Jurkat, Clone E6-1 (cell line): ENCODE results near the gene BAIAP2L2.
"Not testable (repeated sequence)": the region's sequence is repeated elsewhere in the genome, so short reads cannot be mapped to it uniquely, and the experiment has no call there.

Experiments used
- DNase-seq: peaks from one replicate; pipeline ENCODE4 v3.0.0-alpha.2; 2011; ENCODE audit warnings: low read depth, low spot score
- H3K4me3 ChIP-seq: 2 replicates; pipeline ENCODE4 v1.5.1; 2011; ENCODE audit warnings: mild to moderate bottlenecking, low read length, control low read depth, moderate library complexity

Gene BAIAP2L2

GRCh38 chr22:38050720-38051119 is 59.8 kb downstream of the BAIAP2L2 start:
- DNase-seq: no peak
- H3K4me3 ChIP-seq: no peak overlapping the region

- H3K4me3 ChIP-seq: no peak overlapping the region
- no peak for DNase-seq
Measured at GRCh38 chr22:38049812-38050619, 60.5 kb downstream of the BAIAP2L2 start.

- no peak overlapping the region for H3K4me3 ChIP-seq
- DNase-seq: no peak
Measured at GRCh38 chr22:38046070-38046748, 64.3 kb downstream of the BAIAP2L2 start.

- no peak for DNase-seq
- no peak overlapping the region for H3K4me3 ChIP-seq
Measured at GRCh38 chr22:38043151-38044039, 67.1 kb downstream of the BAIAP2L2 start.

- H3K4me3 ChIP-seq: no peak overlapping the region
- DNase-seq: no peak
Measured at GRCh38 chr22:38042488-38042790, 68.0 kb downstream of the BAIAP2L2 start.

DNA sequence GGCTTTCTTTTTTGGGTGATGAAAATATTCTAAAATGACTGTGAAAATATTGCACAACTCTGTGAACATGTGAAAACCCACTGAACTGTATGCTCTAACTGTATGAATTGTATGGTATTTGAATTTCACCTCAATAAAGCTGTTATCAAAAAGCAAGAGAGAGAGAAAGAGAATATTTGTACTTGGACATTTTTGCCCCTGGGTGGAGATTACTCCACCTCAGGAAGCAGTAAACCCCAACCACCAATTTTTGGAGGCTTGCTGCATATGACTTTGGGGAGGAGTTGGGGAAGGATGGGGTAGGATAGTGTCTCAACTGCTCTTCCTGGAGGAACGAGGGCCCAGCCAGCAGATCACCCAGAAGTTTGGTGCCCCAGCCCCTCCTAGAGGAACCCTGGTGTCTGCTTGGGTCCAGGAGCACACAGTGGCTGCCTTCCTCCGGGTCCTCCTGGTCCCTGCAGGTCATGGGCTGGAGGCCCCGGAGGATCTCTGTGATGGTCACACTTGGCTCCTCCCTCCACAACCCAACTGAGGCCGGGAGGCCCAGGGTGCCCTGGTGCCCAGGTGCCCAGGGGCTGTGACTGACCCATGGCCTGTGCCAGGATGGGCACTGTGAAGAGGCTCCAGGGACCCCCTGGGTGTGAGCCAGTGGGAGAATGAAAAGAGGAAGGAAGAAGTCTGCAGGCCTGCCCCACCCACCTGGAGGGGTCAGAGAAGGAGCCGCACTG is 68.6 kb downstream of the BAIAP2L2 start:
- DNase-seq: no peak

GRCh38 chr22:38040953-38041759 is 69.3 kb downstream of the BAIAP2L2 start:
- H3K4me3 ChIP-seq: no peak overlapping the region
- no peak for DNase-seq

More for the DNA sequence above, 68.6 kb downstream of the BAIAP2L2 start:
- H3K4me3 ChIP-seq: no peak overlapping the region

DNA sequence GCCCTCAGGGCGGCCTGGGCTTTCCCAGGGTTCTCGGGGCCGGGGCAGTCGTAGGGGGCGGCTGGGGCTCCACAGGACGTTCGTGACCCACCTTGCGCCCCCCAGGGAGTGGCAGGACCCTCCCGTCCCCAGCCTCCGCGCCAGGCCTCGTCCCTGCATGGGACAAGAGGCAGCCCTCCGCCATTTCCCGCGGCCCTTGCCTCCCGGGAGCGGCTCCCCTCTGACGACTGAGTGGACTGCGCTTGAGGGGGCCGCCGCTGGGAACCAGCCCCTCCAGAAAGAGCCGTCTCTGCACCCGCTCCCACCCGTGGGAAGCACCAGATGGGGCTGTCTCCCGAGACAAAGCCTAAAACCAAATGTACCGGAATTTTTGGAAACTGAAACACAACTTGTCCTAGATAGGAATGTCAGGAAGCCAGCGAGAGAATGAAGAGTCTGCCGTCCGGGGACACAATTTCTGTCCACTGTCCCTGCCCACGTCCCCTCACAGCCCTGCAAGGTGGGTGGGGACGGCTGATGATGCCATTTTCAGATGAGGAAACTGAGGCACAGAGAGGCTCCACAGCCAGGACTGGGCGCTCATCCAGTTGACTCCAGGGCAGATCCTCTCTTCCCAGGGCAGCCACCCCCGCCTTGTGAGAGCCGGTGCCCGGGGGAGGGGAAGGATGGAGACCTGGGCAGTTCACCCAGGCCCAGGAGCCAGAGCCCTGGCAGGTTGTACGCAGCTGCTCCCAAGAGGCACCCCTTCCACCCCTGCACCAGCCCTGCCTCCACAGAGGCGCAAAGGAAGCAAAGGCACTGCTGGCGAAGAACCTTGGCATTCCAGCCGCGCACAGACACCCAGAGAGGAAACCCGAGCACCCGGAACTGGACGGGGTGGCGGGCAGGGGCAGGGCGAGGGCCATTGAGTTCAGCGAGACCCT is 71.3 kb downstream of the BAIAP2L2 start:
- no peak for DNase-seq
- H3K4me3 ChIP-seq: no peak overlapping the region

DNA sequence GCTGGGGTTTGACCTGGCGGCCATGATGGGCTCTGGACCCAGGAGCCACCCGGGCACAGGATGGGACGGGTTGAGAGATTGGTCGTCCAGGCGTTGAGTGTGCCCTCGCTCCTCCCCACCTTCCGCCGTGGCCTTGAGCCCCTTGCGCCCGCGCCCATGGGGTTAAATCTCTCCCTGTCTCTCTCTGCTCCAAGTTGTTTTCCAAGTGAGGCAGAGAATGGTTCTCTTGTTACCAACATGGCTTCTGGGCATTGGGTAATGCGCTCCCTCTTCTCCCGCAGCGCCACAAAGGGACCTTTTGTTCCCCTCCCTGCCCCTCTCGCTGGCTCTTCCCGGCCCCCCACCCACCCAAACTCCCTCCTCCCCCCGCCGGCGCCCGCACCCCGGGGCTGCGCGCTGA is 72.1 kb downstream of the BAIAP2L2 start:
- no peak for DNase-seq
- H3K4me3 ChIP-seq: no peak overlapping the region

- H3K4me3 ChIP-seq, DNase-seq: not testable (repeated sequence)
Measured at GRCh38 chr22:38037367-38038150, 72.9 kb downstream of the BAIAP2L2 start.

DNA sequence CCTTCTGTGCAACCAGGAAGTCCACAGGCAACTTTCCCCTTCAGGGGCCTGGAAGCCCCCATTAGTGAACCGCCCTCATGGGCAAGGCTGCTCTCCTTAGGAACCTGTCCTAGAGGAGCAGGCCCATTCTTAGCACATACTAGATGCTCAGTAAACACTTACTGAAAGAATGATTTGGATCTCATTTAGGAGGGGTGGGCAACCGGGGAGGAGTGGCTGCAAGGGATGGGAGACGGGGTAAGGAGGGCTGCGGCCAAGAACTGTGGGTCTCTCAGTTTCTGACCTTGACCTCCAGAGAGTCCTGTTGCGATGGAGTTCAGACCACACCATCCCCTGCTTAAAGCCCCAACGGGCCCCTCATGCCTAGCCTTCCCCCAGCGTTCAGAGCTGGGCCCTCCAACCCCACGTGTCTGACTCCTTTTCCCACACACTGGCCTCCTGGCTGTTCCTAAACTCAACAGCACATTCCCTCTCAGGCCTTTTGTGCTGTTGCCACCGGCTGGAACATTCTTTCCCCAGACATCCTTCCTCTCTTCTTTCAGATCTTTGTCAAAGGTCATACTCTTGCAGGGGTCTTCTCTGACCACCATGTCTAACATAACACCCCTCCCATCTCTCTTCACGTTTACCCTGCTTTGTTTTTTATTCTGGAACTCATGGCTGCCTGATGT is 74.0 kb downstream of the BAIAP2L2 start:
- no peak for DNase-seq
- H3K4me3 ChIP-seq: no peak overlapping the region

- DNase-seq: no peak
- no peak overlapping the region for H3K4me3 ChIP-seq
Measured at GRCh38 chr22:38035530-38035885, 75.0 kb downstream of the BAIAP2L2 start.
